HG02970 (cell line): ENCODE data around the gene MGMT.
"Not testable (repeated sequence)": the region's sequence is repeated elsewhere in the genome, so short reads cannot be mapped to it uniquely, and the experiment has no call there.

Experiments
- ATAC-seq: cut with Tn5 transposase; IDR thresholded peaks from one replicate; pipeline ENCODE4 v1.9.1; 2021; ENCODE audit warnings: mild to moderate bottlenecking, moderate library complexity, moderate number of reproducible peaks; ENCODE audit not compliant: unreplicated experiment, low FRiP score

The MGMT gene

DNA sequence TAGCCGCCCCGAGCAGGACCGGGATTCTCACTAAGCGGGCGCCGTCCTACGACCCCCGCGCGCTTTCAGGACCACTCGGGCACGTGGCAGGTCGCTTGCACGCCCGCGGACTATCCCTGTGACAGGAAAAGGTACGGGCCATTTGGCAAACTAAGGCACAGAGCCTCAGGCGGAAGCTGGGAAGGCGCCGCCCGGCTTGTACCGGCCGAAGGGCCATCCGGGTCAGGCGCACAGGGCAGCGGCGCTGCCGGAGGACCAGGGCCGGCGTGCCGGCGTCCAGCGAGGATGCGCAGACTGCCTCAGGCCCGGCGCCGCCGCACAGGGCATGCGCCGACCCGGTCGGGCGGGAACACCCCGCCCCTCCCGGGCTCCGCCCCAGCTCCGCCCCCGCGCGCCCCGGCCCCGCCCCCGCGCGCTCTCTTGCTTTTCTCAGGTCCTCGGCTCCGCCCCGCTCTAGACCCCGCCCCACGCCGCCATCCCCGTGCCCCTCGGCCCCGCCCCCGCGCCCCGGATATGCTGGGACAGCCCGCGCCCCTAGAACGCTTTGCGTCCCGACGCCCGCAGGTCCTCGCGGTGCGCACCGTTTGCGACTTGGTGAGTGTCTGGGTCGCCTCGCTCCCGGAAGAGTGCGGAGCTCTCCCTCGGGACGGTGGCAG is at the start of gene MGMT:
Gene MGMT (plus strand): TSS at position 539 of the 656 bp plus-strand sequence.
- ATAC-seq: peak; percentile 94

- ATAC-seq: no peak
These were observed 49.2 kb upstream of the MGMT start for GRCh38 chr10:129417870-129418269.

DNA sequence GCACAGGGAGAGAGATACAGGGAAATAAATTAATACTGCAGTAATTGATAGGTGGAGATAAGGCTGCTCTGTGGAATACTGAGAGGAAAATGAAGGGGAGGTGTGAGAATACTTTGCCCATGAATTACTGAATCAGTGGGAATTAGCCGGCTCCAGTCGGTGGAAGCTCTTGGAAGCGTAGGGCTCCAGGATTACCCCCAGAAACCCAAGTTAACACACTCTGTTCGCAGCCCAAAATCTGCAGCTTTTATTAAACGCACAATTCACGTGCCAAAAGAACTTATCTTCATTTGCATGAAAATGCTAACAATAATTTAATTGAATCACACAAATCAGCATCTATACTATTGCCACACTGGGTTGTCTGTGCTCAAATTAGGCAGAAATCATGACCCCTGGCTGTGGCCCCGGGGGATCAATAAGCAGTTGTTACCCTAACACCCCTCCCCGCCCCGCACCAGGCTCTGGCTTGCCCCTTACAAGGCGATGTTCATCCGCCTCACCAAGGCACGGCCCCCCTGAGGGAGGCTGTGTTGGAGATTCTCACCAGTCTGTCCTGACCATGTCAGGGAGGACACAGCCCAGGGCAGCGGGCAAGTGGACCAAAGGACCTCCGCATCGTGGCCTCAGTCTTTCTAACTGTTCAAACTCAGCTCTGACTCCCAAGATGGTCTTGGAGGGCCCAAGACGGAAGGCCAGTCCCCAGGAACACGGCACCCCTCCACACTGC is 48.4 kb upstream of the MGMT start:
- ATAC-seq: no peak

GRCh38 chr10:129419397-129419796 is 47.6 kb upstream of the MGMT start:
- no peak for ATAC-seq

- no peak for ATAC-seq
These were observed 45.5 kb upstream of the MGMT start for GRCh38 chr10:129421399-129422010.

GRCh38 chr10:129424978-129425377 is 42.1 kb upstream of the MGMT start:
- ATAC-seq: no peak

DNA sequence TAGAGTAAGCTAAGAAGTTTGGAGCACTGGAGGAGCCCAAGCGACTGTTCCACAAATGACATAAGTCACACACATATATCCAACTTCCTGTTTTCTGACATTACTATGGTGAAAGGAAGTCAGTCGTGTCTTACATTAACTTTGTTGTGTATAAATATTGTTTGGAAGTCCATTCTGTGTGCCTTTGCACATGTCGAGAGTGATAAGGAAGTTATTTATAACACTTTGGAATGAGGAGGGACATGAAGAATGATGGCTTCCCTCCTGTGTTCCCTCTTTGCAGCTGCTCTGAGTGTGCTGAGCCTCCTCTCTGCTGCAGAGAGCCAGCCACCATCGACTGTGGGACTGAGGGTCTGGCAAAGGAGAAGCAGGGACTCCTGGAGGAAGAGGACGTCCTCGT is 40.4 kb upstream of the MGMT start:
- no peak for ATAC-seq

DNA sequence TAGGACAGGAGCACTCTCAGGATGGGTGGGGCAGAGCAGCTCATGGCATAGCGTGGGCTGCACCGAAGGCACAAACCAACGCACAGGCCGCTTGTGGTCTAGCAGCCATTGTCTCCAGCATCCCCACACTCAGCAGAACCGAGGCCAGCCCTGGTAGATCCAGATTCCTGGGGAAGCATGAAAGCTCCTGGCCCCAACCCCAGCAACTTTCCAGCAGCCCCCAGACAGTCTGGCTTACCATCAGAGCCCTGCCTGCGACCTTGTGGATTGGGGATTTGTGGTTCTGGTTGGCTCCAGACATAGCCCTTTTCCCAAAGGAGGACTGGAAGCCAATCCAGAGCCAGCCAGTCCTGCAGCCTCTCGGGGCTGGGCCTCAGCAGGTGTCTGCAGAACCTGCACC is 33.8 kb upstream of the MGMT start:
- ATAC-seq: no peak

DNA sequence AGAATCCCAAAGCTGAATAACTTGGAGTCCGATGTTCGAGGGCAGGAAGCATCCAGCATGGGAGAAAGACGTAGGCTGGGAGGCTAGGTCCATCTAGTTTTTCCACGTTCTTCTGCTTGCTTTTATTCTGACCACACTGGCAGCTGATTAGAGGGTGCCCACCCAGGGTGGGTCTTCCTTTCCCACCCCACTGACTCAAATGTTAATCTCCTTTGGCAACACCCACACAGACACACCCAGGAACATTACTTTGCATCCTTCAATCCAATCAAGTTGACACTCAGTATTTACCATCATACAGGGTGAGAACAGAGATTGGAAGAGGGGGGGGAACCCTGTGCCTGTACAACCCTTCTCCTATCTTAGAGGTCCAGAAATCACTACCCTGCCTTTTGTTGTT is 31.3 kb upstream of the MGMT start:
- not testable (repeated sequence) for ATAC-seq

GRCh38 chr10:129438024-129438423 is 29.0 kb upstream of the MGMT start:
- ATAC-seq: no peak

DNA sequence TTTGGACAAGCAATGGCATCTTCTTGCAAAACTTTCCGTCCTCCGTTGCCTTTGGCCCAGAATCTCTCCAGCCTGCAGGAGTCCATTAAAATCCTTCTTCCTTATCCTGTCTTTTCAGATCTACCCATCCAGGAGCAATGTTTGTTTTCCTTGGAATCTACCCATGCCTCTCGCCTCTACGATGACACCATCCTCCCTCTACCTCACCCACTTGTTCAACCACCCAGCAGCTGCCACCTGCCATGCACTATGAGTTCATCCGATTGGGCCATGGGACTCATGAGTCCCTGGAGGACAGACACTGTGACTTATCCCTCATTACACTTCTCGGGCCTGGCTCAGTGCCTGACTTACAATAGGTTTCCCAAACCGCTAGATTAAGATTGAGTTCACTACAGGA is 26.8 kb upstream of the MGMT start:
- ATAC-seq: no peak

DNA sequence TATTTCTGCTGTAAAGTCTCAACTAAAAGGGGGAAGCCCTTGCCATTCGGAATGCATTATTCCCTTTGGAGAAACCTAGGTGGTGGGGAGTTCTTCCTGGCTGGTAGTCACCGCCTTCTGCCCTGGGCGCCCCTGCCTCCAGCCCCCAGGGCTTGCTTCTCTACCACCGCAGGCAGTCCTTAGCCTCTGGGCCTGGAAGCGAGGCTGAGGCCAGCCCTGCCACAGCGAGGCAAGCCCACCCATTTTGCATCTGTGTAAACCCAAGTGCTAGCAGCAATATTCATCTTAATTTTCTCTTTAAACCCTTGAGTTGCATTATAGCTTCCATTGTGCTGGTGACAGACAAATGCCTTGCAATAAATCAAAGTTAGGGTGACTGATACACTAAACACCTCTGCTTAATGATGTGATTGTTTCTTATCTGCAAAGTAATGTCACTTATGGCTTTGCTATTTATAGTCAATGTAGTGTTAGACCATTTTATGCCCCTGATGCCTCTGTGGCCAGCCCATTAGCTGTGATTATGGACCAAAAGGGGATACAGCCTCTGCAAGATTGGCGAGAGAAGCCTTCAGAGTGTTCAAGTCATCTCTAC is 26.2 kb upstream of the MGMT start:
- no peak for ATAC-seq

DNA sequence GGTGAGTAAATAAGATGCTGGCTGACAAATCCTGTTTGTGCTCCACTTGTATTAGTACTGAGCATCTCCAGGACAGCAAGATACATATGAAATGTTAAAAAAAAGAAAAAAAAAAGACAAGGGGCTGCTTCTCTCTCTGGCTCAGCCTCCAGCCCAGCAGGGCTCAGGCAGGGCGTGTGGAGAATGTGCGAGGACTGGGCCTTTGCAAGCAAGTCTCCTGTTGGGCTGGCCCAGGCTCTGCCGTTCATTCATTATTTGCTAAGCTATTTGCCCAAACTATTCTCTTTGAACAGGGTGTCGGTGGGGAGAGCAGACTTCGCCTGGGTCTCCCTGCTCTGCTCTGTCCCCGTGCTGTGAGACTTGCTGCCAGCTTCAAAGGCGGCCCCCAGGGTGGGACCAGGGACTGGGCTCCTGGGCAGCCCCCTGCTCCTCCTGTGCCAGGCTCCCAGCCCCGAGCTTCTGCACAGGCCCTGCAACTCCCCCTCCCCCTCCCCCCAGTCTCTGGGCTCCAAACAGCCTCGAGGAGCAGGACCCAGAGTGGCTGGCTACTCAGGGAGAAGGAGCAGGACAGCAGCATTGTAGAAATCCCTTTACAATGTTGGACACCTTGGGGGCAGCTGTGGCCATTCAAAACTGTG is 25.6 kb upstream of the MGMT start:
- no peak for ATAC-seq

- ATAC-seq: no peak
These were observed 24.2 kb upstream of the MGMT start for GRCh38 chr10:129442866-129443265.

DNA sequence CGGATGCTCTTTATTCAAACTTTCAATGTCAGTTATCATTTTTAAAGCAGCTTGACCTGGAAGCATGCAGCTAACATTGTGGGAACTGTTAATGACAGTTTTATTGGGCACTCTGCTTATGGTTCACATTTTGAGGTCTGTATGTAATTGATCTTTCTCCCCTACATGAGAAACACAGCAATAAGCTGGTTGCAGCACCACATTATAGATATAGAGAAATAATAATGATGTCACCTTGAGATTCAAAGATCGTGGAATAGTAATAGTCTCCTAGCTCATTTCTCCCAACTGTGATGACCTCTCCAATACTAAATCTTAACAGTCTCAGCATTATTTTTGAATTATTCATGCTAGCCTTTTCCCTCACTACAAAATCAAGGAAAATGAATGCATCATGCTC is 22.7 kb upstream of the MGMT start:
- no peak for ATAC-seq

- no peak for ATAC-seq
These were observed 21.4 kb upstream of the MGMT start for GRCh38 chr10:129445436-129446182.

- no peak for ATAC-seq
These were observed 20.9 kb upstream of the MGMT start for GRCh38 chr10:129446183-129446581.

DNA sequence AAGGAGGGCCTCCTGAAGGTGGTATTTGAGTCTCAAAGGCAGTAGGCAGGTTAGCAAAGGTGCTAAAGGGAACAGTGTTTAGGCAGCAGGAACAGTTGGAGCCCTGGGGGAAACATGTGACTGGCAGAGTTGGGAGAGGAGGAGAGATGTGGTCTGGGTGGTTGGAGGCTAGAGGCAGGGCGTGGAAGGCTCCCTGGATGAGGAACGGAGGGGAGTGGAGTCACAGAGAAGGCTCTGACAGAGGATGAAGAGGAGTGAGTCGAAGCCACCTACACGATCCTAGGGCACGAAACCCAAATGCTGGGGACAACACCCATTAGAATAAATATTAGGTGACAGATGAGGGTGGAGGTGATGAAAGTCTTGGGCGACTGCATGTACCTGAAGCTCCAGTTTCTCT is 19.6 kb upstream of the MGMT start:
- ATAC-seq: no peak

- ATAC-seq: no peak
These were observed 19.0 kb upstream of the MGMT start for GRCh38 chr10:129448086-129448485.

DNA sequence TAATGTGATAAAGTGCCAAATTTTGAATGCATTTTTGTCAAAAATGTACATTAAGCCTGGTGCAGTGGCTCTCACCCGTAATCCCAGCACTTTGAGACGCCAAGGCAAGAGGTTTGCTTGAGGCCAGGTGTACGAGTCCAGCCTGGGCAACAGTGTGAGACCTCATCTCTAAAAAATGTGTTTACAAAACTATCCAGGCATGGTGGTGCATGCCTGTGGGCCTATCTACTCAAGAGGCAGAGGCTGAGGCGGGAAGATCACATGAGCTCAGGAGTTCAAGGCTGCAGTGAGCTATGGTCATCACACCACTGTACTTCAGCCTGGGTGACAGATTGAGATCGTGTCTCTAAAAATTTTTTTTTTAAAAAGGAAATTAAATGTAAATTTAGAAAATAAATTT is 18.5 kb upstream of the MGMT start:
- ATAC-seq: no peak
